ENCODE measurements around the gene NMRK2.
"Not testable (repeated sequence)": the region's sequence is repeated elsewhere in the genome, so short reads cannot be mapped to it uniquely, and the experiment has no call there.

The NMRK2 gene

GRCh38 chr19:3964256-3965194 is 31.7 kb downstream of the NMRK2 start:
- in situ Hi-C loops (cut with MboI; ENCODE audit: low sequenced_read_pairs), result no loop called here

- in situ Hi-C loops (cut with MboI; ENCODE audit: low sequenced_read_pairs), result no loop called here
Observed at GRCh38 chr19:3966051-3967017, 33.5 kb downstream of the NMRK2 start.

GRCh38 chr19:3967983-3968382 is 35.1 kb downstream of the NMRK2 start:
- in situ Hi-C loops (cut with MboI; ENCODE audit: low sequenced_read_pairs), result not testable (repeated sequence)

DNA sequence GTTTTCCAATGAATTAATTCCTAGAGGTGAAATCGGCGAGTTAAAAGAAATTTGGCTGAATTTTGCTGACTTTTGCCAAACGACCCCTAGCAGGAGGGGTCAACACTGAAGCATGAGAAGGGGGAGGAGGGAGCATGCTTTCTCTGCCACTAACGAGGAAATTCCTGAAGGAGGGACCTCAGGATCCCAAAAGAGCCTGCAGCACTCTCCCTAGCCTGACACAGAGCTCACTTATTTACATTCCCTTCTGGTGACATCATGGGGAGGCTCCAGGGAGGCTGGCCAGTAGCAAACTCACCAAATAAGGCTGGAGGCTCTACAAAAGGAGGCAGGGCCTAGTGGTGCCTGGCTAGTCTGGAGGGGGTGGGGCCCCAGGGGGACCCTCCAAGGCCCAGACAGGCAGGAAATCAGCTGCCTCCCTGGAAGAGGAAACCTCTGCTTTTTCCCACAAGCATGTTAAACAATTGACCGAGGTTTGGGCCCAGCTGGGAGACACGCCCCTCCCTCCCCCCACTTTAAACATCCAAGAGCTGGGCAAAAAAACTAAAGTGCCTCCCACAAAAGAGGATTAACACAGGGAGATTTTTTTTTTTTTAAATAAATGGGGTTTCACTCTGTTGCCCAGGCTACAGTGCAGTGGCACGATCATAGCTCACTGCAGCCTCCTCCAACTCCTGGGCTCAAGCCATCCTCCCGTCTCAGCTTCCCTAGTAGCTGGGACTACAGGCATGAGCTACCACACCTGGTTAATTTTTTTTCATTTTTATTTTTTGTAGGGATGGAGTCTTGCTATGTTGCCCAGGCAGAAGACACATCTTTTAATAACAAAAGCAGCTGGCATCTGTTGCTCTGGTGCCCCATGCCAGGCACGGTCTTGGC is 35.9 kb downstream of the NMRK2 start:
- in situ Hi-C loops (cut with MboI; ENCODE audit: low sequenced_read_pairs), result no loop called here

- in situ Hi-C loops (cut with MboI; ENCODE audit: low sequenced_read_pairs), result no loop called here
Observed at GRCh38 chr19:3969435-3970312, 36.8 kb downstream of the NMRK2 start.

GRCh38 chr19:3970313-3970807 is 37.5 kb downstream of the NMRK2 start:
- in situ Hi-C loops (cut with MboI; ENCODE audit: low sequenced_read_pairs), result no loop called here

DNA sequence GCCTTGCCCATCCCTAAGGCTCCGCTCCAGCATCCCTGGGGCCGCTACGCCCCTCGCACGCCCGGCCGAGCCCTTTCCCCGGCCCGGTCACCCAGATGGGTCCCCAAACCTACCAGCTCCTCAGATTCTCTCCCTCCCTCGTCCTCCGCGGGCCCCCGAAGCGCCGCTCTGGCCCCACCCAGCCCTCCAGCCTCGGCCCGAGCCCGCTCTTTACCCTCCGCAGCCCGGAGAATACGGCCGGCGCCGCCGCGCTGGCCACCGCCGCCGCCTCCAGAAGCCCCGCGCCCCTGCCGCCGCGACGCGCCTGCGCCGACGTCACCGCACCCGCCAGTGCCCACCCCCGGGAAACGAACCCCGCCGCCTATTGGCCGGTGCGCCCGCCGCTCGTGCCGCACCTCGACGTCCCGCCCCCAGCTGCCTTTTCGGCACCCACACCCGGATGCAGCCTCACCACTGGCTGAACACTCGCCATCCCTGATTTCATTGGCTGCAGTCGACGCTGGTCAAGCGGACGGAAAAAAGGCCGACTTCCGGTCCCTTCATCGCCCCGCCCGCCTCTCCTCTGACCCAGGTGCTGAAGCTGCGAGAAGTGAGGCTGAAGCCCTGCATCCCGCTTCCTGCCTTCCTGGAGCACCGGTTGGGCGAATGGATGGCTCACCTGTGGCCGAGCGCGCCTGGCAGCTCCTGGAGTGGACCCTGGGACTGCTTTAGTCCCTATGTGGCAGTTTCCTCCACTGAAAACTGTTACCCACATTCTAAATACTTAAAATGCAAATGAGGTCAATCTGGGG is 38.1 kb downstream of the NMRK2 start, which contains the start of gene DAPK3:
Gene DAPK3, minus strand, starts transcription at position 292 of the 791 bp plus-strand sequence. CDS start 1,364 bp downstream, outside the sequence.
- in situ Hi-C loops (cut with MboI; ENCODE audit: low sequenced_read_pairs), result no loop called here

DNA sequence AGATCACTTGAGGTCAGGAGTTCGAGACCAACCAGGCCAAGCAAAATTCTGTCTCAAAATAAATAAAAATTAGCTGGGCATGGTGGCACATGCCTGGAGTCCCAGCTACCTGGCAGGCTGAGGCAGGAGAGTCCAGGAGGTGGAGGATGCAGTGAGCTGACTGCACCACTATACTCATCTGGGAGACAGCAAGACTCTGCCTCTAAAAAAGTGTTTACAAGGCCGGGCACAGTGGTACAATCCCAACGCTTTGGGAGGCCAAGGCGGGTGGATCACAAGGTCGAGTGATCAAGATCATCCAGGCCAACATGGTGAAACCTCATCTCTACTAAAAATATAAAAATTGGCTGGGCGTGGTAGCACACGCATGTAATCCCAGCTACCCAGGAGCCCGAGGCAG is 42.3 kb downstream of the NMRK2 start:
- in situ Hi-C loops (cut with MboI; ENCODE audit: low sequenced_read_pairs), result no loop called here

DNA sequence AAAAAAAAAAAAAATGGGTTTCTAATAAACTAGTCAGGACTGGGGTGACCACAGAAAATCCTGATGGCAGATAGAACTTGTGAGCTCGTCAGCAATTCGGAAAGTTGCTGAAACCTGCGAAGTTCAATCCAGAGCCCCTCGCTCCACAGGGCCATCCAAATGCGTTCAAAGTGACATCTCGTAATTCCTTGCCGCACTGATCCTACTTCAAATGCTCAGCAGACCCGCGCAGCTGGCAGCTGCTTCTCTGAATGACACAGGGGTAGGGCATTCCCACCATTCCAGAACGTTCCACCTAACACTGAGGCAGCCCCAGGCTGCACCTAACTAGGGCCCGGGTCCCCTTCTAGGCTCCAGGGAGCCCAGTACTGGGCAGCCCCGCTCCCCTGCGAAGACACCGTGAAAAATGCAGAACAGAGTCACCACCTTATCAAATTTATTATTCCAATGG is 42.8 kb downstream of the NMRK2 start:
- in situ Hi-C loops (cut with MboI; ENCODE audit: low sequenced_read_pairs), result no loop called here

DNA sequence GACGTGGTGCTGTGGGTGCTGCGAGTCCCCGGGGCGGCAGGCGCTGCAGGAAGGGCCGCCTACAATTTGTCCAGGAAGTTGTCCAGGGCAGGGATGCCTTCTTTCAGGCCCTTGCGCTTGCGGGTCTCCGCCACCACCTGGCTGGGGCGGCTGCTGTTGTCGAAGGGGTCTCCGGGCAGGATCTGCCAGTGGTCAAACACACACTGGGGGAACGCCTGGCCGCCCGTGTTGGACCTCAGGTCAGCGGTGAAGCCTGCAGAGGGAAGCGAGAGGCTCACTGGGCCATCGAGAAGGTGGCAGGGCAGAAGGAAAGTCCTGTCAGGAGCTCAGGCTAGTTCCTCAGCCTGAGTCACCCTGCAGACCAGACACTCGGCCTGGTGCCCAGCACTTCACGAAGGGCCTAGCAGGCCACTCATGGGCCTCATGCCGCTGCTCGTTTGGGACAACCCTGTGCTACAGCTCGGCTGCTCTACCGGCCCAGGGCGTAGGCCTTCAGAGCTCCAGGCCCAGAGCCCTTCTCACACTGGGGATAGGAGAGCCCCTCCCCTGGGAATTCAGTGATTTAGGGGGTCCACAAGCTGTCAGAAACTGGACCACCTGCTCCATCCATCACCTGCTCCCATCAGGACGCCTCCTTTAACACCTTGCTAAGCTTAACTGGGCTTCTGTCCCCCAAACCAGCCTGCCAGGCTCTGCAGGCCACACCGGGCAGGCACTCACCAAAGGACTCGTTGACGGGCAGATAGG is 43.8 kb downstream of the NMRK2 start:
- in situ Hi-C loops (cut with MboI; ENCODE audit: low sequenced_read_pairs), result no loop called here

DNA sequence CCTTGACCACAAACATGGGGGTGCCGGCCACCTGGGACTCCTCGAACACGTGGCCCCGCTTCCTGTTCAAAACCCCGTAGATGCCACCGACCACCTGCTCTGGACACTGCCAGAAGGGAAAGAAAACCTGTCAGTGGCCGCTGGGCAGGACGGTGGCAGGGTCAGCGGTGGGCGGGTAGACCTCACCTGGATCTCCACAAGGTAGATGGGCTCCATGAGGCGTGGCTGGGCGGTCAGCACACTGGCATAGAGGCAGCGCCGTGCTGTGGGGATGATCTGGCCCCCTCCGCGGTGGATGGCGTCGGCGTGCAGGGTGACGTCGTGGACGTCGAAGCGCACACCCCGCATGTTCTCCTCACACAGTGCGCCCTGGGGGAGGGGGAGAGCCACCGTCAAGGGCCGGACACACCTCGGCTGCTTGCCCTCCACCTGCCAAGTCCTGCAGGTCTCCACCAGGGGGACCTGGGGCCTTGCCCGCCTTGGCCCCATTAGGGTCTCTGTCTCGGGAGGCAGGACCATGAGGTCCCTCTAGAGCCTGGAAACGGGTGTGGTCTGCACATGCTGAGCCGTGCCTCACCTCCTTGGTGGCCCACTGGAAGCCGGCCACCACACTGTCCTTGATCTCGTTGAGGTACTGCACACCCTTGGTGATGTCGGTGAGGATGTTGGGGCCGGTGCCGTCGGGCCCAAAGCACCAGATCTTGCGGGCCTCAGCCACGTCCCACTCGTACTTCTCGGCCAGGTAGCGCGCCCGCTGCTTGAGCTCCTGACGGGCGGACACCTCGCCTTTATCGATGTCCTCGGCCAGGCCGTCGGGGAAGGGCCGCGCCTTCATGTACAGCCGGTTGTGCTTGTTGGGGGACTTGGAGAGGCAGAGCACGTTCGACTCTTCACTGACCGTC is 44.6 kb downstream of the NMRK2 start:
- in situ Hi-C loops (cut with MboI; ENCODE audit: low sequenced_read_pairs), result no loop called here

- in situ Hi-C loops (cut with MboI; ENCODE audit: low sequenced_read_pairs), result no loop called here
Observed at GRCh38 chr19:3978145-3978544, 45.3 kb downstream of the NMRK2 start.

GRCh38 chr19:3979289-3979673 is 46.4 kb downstream of the NMRK2 start:
- in situ Hi-C loops (cut with MboI; ENCODE audit: low sequenced_read_pairs), result no loop called here

DNA sequence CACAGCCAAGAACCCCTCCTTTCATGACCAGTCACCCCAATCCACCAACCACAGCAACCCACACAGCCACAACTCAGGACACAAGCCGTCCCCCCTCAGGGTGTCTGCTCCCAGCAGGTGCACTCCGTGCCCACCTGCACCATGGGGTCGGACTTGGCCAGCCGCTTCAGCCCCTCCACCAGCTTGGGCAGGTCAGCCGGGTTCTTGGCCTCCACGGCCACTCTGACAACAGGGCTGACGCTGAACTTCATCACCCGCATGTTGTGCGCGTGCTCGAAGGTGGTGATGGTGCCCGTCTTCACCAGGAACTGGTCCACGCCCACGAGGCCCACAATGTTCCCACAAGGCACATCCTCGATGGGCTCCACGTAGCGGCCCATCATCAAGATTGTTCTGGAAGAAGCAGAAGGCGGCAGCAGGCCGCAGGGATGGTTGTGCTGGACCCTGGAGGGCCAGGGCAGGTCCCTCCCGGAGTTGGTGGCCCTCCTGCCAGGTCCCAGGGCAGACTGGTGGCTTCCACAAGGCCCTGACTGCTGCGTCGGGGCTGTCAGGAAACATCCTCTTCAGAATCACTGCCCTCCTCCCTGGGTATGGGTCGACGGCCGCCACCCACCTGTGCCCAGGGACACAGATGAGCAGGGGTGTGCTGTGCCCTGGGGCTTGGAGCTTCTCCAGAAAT is 46.9 kb downstream of the NMRK2 start:
- in situ Hi-C loops (cut with MboI; ENCODE audit: low sequenced_read_pairs), result no loop called here

DNA sequence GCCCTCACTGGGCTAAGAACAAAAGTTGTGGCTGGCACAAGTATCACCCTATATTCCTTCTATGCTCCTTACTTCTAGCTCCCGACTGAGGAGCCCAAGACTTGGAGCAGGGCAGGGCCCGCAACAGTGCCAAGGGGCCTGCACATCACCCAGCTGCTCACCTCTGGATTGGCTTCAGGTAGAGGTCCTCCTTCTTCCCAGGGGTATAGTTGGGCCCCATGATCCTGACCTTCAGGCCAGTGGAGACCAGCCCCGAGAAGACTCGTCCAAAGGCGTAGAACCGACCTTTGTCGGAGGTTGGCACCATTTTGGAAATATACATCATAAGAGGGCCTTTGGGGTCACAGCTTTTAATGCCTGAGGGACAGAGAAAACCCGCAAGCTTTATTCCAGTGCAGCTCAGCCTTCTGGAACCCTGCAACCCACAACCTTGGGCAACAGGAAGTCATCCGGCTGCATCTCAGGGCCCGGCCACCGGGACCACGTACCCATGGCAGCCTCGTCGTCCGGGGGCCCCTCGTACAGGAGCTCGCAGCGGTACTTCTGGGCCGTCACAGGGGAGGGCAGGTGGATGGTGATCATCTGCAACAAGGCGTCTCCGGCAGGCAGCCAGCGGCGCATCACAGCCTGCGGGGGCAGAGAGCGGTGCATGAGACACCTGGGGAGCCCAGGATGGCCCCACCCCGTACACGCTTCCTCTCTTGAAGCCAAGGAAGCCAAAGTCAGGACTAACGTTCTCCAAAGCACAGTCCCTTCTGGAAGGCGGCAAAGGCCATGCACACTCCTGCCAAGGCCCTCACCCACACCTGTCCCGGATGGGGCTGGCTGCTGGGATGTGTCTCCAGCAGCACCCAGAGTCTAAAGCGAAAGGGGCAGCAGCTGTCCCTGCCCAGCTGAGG is 47.7 kb downstream of the NMRK2 start:
- in situ Hi-C loops (cut with MboI; ENCODE audit: low sequenced_read_pairs), result no loop called here

All from HL-60/S4 (cell line).